ACC112 (cell line): ENCODE measurements around the gene CHMP3.

Source experiments
- H2AFZ ChIP-seq: fragments of 200-600 bp; sonication (generic); one replicate; pipeline ENCODE4 v1.6.0; 2017; ENCODE audit warnings: antibody characterized with exemption, low read length; ENCODE audit not compliant: unreplicated experiment
- H3K27ac ChIP-seq: fragments of 200-600 bp; sonication (generic); 2 replicates; pipeline ENCODE4 v1.5.1; 2014; ENCODE audit warnings: low read depth, mild to moderate bottlenecking, antibody characterized with exemption, low read length, moderate library complexity
- H3K27me3 ChIP-seq: fragments of 200-600 bp; sonication (generic); 2 replicates; pipeline ENCODE4 v1.6.1; 2014; ENCODE audit warnings: mild to moderate bottlenecking, antibody characterized with exemption, low read length, moderate library complexity, mixed read lengths; ENCODE audit not compliant: insufficient read depth
- H3K36me3 ChIP-seq: fragments of 200-600 bp; sonication (generic); 2 replicates; pipeline ENCODE4 v1.6.1; 2016; ENCODE audit warnings: mild to moderate bottlenecking, antibody characterized with exemption, low read length, moderate library complexity, mixed read lengths; ENCODE audit not compliant: insufficient read depth
- H3K4me1 ChIP-seq: fragments of 200-600 bp; sonication (generic); one replicate; pipeline ENCODE4 v1.6.1; 2016; ENCODE audit warnings: low read length, mixed read lengths; ENCODE audit not compliant: insufficient read depth, unreplicated experiment, control insufficient read depth
- H3K4me3 ChIP-seq: fragments of 200-600 bp; sonication (generic); 2 replicates; pipeline ENCODE4 v1.5.1; 2014; ENCODE audit warnings: mild to moderate bottlenecking, low read depth, low read length
- H3K79me2 ChIP-seq: fragments of 200-600 bp; sonication (generic); one replicate; pipeline ENCODE4 v1.6.0; 2016; ENCODE audit warnings: low read length; ENCODE audit not compliant: control insufficient read depth, unreplicated experiment, insufficient read depth

CHMP3 gene

DNA sequence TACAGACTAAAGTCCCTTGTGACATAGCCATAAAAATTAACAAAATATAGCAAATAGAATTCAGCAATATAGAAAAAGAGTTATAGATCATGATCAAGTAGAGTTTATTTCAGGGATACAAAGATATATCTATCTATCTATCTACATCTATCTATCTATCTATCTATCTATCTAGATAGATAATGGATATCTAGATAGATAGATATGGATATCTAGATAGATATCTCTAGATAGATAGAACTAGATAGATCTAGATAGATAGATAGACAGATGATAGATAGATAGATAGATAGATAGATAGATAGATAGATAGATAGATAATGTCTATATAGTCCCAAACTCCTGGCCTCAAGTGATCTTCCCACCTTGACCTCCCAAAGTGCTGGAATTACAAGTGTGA is 17.3 kb upstream of the CHMP3 start:
- Histone ChIP-seq H3K27ac (no peak overlapping the region), H3K4me1 (no peaks in the 10 kb centered on the region), H3K27me3 (no peaks in the 10 kb centered on the region), H3K79me2 (no peaks in the 10 kb centered on the region), H3K36me3 (no peaks in the 10 kb centered on the region), H2AFZ (no peak overlapping the region), H3K4me3 (no peak overlapping the region)

DNA sequence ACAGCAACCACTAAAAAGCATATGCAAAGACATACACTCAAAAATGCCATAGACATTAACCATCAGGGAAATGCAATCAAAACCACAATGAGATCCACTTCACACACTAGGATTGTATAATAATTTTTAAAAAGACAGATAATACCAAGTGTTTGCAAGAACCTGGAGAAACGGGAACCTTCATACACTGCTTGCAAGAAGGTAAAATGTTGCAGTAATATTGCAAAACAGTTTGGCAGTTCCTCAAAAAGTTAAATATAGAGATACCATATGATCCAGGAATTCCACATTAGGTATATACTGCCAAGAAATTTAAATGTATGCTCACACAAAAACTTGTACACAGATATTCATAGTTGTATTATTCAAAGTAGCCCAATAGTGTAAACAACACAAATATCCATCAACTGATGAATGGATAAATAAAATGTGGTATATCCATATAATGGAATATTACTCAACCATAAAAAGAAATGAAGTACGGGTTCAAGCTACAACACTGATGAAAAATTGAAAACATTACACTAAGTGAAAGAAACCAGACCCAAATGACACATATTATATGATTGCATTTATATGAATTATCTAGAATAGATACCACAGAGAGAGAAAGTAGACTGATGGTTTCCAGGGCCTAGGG is 14.7 kb upstream of the CHMP3 start:
- Histone ChIP-seq H3K36me3 (no peaks in the 10 kb centered on the region), H3K79me2 (no peaks in the 10 kb centered on the region), H3K4me3 (no peak overlapping the region), H2AFZ (no peak overlapping the region), H3K27ac (no peak overlapping the region), H3K27me3 (no peaks in the 10 kb centered on the region), H3K4me1 (no peaks in the 10 kb centered on the region)

DNA sequence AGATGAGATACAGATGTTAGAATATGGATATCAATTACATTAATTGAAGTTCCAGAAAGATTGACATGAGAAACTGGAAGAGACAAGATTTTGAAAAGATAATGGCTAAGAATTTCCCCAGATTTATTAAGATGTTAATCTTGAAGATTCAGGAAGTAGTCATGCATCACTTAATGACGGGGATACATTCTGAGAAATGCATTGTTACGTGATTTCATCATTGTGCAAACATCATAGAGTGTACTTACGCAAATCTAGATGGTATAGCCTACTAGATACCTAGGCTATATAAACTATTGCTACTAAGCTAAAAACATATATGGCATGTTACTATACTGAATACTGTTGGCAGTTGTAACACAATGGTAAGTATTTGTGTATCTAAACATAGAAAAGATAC is 6.8 kb upstream of the CHMP3 start:
- H3K4me1 ChIP-seq, result no peaks in the 10 kb centered on the region
- H3K27ac ChIP-seq, result no peak overlapping the region
- peak overlapping the region; percentile 72 for H2AFZ ChIP-seq
- H3K79me2 ChIP-seq, result no peaks in the 10 kb centered on the region
- H3K27me3 ChIP-seq, result no peaks in the 10 kb centered on the region
- H3K4me3 ChIP-seq, result no peak overlapping the region
- no peaks in the 10 kb centered on the region for H3K36me3 ChIP-seq

DNA sequence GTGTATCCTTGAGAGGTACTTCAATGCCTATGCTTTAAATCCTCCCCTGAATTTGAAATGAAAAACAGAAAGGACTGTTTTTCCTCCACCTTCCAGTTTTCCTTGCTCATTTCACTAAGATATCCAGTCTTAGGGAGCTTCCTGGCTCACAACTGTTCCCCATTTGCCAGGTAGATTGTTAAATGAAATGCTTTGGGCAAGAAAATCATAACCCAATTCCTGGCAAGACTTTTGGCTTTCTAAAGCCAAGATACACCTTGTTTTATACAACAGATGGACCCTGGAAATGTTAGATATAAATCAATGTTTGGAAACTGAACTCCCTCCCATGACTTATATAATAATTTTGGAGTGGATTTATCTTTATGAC is 3.6 kb upstream of the CHMP3 start:
- no peak overlapping the region for H3K27ac ChIP-seq
- H2AFZ ChIP-seq, result no peak overlapping the region
- H3K4me1 ChIP-seq, result peaks cover 10% of the 10 kb centered on the region
- H3K36me3 ChIP-seq, result no peaks in the 10 kb centered on the region
- H3K79me2 ChIP-seq, result peaks cover 8% of the 10 kb centered on the region
- no peak overlapping the region for H3K4me3 ChIP-seq
- no peaks in the 10 kb centered on the region for H3K27me3 ChIP-seq

GRCh38 chr2:86566158-86566820 is 3.0 kb upstream of the CHMP3 start:
- peaks cover 15% of the 10 kb centered on the region for H3K4me1 ChIP-seq
- H3K27ac ChIP-seq, result no peak overlapping the region
- H3K79me2 ChIP-seq, result peaks cover 13% of the 10 kb centered on the region
- H3K4me3 ChIP-seq, result no peak overlapping the region
- H3K27me3 ChIP-seq, result no peaks in the 10 kb centered on the region
- no peaks in the 10 kb centered on the region for H3K36me3 ChIP-seq
- no peak overlapping the region for H2AFZ ChIP-seq

- Histone ChIP-seq H3K36me3 (no peaks in the 10 kb centered on the region), H3K4me1 (peaks cover 18% of the 10 kb centered on the region), H3K79me2 (peaks cover 30% of the 10 kb centered on the region), H2AFZ (peak overlapping the region; percentile 96), H3K27ac (peak overlapping the region; percentile 92; the same call in 1 of the 2 replicates), H3K27me3 (no peaks in the 10 kb centered on the region), H3K4me3 (peak overlapping the region; percentile 92)
These were observed 413 bp upstream of the CHMP3 start for GRCh38 chr2:86563650-86564061.

DNA sequence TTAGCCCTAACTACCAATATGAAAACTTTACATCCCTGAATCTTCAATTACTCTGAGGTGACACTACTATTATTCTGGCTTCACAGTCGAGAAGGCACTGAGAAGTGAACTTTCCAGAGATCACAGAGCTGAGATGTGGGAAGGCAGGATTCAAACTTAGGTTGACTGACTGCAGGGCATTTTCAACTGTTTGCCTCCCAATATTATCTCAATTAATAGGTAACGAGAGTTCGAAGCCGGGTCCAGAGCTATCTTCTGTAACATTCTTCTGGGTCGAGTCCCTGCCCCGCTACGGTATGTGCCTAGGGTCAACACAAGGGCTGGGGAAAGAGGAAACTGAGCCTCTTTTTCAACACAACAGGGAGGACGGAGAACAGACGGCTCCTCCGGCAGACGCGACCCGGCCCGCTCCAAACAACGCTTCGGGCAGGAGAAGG is 740 bp downstream of the CHMP3 start:
- Histone ChIP-seq H3K79me2 (peaks cover 41% of the 10 kb centered on the region), H3K36me3 (no peaks in the 10 kb centered on the region), H3K4me3 (peak overlapping the region; percentile 92), H3K4me1 (peaks cover 29% of the 10 kb centered on the region), H3K27ac (peak overlapping the region; percentile 92), H2AFZ (peak overlapping the region; percentile 83), H3K27me3 (no peaks in the 10 kb centered on the region)

GRCh38 chr2:86557836-86558235 is 5.4 kb downstream of the CHMP3 start:
- Histone ChIP-seq H3K4me3 (no peak overlapping the region), H3K4me1 (peaks cover 24% of the 10 kb centered on the region), H3K36me3 (0 out of 2 replicates have a peak, but pooled peaks cover 4% of the 10 kb centered on the region), H3K79me2 (peaks cover 67% of the 10 kb centered on the region), H3K27me3 (no peaks in the 10 kb centered on the region), H3K27ac (no peak overlapping the region), H2AFZ (no peak overlapping the region)

DNA sequence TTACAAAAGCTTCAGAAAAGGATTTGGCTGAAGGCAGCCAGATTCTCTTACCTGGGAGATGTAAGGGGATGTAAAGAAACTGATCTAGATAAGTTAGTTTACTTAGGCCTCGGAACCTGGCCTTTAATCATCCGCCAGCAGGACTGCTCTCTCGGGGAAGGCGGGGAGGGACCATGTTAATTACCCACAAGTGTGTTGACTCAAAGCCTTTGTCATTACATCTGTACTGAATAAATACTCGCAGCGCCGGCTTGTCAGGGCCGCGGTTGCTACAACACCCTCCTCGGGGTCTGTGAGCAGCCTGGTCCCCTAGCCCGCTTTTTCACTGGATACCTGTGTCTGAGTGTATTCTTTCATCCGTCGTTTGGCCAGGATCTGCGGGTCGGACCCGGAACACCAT is 6.7 kb downstream of the CHMP3 start:
- H3K4me3 ChIP-seq, result no peak overlapping the region
- H3K27ac ChIP-seq, result no peak overlapping the region
- H3K4me1 ChIP-seq, result peaks cover 16% of the 10 kb centered on the region
- 0 out of 2 replicates have a peak, but pooled peaks cover 4% of the 10 kb centered on the region for H3K36me3 ChIP-seq
- no peak overlapping the region for H2AFZ ChIP-seq
- no peaks in the 10 kb centered on the region for H3K27me3 ChIP-seq
- H3K79me2 ChIP-seq, result peaks cover 66% of the 10 kb centered on the region

DNA sequence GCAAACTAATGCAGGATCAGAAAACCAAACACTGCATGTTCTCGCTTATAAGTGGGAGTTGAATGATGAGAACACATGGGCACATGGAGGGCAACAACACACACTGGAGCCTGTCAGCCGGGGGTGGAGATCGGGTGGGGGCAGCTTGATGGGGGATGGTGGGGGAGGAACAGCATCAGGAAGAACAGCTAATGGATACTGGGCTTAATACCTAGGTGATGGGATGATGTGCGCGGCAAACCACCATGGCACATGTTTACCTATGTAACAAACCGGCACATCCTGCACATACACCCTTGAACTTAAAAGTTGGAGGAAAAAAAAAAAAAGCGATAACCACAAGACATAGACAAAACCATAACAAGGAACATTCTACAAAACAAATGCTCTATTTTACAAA is 10.4 kb downstream of the CHMP3 start:
- H3K79me2 ChIP-seq, result peaks cover 46% of the 10 kb centered on the region
- no peak overlapping the region for H2AFZ ChIP-seq
- H3K4me3 ChIP-seq, result no peak overlapping the region
- peaks cover 4% of the 10 kb centered on the region for H3K4me1 ChIP-seq
- peaks cover 8% of the 10 kb centered on the region for H3K36me3 ChIP-seq
- no peaks in the 10 kb centered on the region for H3K27me3 ChIP-seq
- no peak overlapping the region for H3K27ac ChIP-seq
